Endodermal cell (in vitro differentiated cells): ENCODE data around the gene PHYKPL. TPM values are rescaled to one million over a fixed set of nuclear protein-coding genes. Genes with fewer than 3 reads are reported as not detected.

Experiments used
- DNase-seq: peaks from one replicate; pipeline ENCODE4 v3.0.0-alpha.2; 2017
- H3K27ac ChIP-seq: 2 replicates; pipeline ENCODE4 v1.5.1; 2013; ENCODE audit warnings: mild to moderate bottlenecking, low read depth, low read length, moderate library complexity
- H3K27me3 ChIP-seq: 2 replicates; pipeline ENCODE4 v1.6.1; 2013; ENCODE audit warnings: mild to moderate bottlenecking, low read length, moderate library complexity; ENCODE audit not compliant: insufficient read depth, control insufficient read depth, poor library complexity, severe bottlenecking
- H3K36me3 ChIP-seq: 2 replicates; pipeline ENCODE4 v1.7.0; 2013; ENCODE audit warnings: mild to moderate bottlenecking, low read length, moderate library complexity; ENCODE audit not compliant: control insufficient read depth, insufficient read depth
- H3K4me1 ChIP-seq: one replicate; pipeline ENCODE4 v1.7.0; 2013; ENCODE audit warnings: low read length; ENCODE audit not compliant: control insufficient read depth, insufficient read depth
- H3K4me3 ChIP-seq: 2 replicates; pipeline ENCODE4 v1.5.1; 2013; ENCODE audit warnings: mild to moderate bottlenecking, low read length, moderate library complexity
- H3K9ac ChIP-seq: 2 replicates; pipeline ENCODE4 v1.6.1; 2013; ENCODE audit warnings: mild to moderate bottlenecking, low read length, moderate library complexity; ENCODE audit not compliant: poor library complexity, severe bottlenecking; ENCODE audit errors: extremely low read depth
- H3K9me3 ChIP-seq: 2 replicates; pipeline ENCODE4 v1.6.1; 2013; ENCODE audit warnings: mild to moderate bottlenecking, low read length, moderate library complexity; ENCODE audit not compliant: control insufficient read depth
- H3K27ac Mint-ChIP-seq: 2 replicates; pipeline ENCODE4 v1.8.0; 2020; ENCODE audit warnings: mixed read lengths
- H3K27me3 Mint-ChIP-seq: 2 replicates; pipeline ENCODE4 v1.8.0; 2021; ENCODE audit warnings: mild to moderate bottlenecking, mixed read lengths; ENCODE audit not compliant: insufficient read depth
- H3K36me3 Mint-ChIP-seq: 2 replicates; pipeline ENCODE4 v1.8.0; 2020; ENCODE audit warnings: low read depth, mixed read lengths
- H3K4me1 Mint-ChIP-seq: 2 replicates; pipeline ENCODE4 v1.8.0; 2020; ENCODE audit warnings: mixed read lengths
- H3K4me3 Mint-ChIP-seq: 2 replicates; pipeline ENCODE4 v1.8.0; 2020; ENCODE audit warnings: mild to moderate bottlenecking, moderate library complexity, mixed read lengths
- H3K9me3 Mint-ChIP-seq: 2 replicates; pipeline ENCODE4 v1.8.0; 2020; ENCODE audit warnings: mild to moderate bottlenecking, mixed read lengths
- CTCF ChIP-seq: fragments of 200-600 bp; sonication (generic); conservative IDR thresholded peaks from 2 replicates; pipeline ENCODE4 v1.5.0; 2021; ENCODE audit warnings: antibody characterized with exemption, mild to moderate bottlenecking
- WGBS, 2 experiments: methylation state at CpG; one replicate each; pipeline versions ENCODE4 v1.1.5 to v1.1.7; 2013; ENCODE audit warnings: missing lambda C conversion rate in 2 of 2, mixed read lengths in 1 of 2; ENCODE audit not compliant: insufficient coverage in 1 of 2, insufficient read length in 1 of 2; 5-methylcytosine and 5-hydroxymethylcytosine counted together
- total RNA-seq, 2 donors: library from RNA; stranded (reverse); fragmentation: NEBNext Ultra II Directional in 1 of 2; extraction: Animal tissue kit (Norgen Biotek cat#: 25700) in 1 of 2; gene quantifications; 2 replicates in 1 of 2; 3 replicates in 1 of 2; pipeline ENCODE4 v1.2.1, GENCODE V29; 2021

The PHYKPL gene
- total RNA-seq, 2 donors from 2014 or later, result 59.9 to 82.5 TPM

- H3K36me3 ChIP-seq, result peaks cover 86% of the 10 kb centered on the region
- no peaks in the 10 kb centered on the region for H3K4me1 ChIP-seq
- Mint-ChIP-seq H3K9me3 (no peaks in the 10 kb centered on the region), H3K27ac (no peak overlapping the region), H3K27me3 (no peaks in the 10 kb centered on the region), H3K4me3 (no peak overlapping the region), H3K36me3 (peaks cover 77% of the 10 kb centered on the region), H3K4me1 (peaks cover 4% of the 10 kb centered on the region)
- no peak for TF ChIP-seq CTCF
- no peak for DNase-seq
- H3K9ac ChIP-seq, result no peak overlapping the region
- H3K27ac ChIP-seq, result no peak overlapping the region
- no peak overlapping the region for H3K4me3 ChIP-seq
- no peaks in the 10 kb centered on the region for H3K9me3 ChIP-seq
- 86 to 100% methylated on average over 1 to 3 of the region's 3 CpGs for WGBS, 2 experiments
- no peaks in the 10 kb centered on the region for H3K27me3 ChIP-seq
These were observed 15.8 kb downstream of the PHYKPL start for GRCh38 chr5:178216779-178217178.

GRCh38 chr5:178216088-178216534, 16.5 kb downstream of the PHYKPL start:
- Mint-ChIP-seq H3K27ac (no peak overlapping the region), H3K4me1 (peaks cover 4% of the 10 kb centered on the region), H3K36me3 (peaks cover 77% of the 10 kb centered on the region), H3K4me3 (no peak overlapping the region), H3K9me3 (no peaks in the 10 kb centered on the region), H3K27me3 (no peaks in the 10 kb centered on the region)
- Histone ChIP-seq H3K27ac (no peak overlapping the region), H3K9ac (no peak overlapping the region), H3K27me3 (no peaks in the 10 kb centered on the region), H3K4me3 (no peak overlapping the region), H3K36me3 (peaks cover 86% of the 10 kb centered on the region), H3K9me3 (no peaks in the 10 kb centered on the region), H3K4me1 (no peaks in the 10 kb centered on the region)
- DNase-seq, result no peak
- TF ChIP-seq CTCF, result no peak
- WGBS, 2 experiments, result 94 to 95% methylated on average over 3 to 5 of the region's 5 CpGs

- TF ChIP-seq CTCF, result no peak
- no peak overlapping the region for H3K9ac ChIP-seq
- no peaks in the 10 kb centered on the region for H3K9me3 ChIP-seq
- WGBS, 2 experiments, result 86 to 91% methylated on average over 6 to 13 of the region's 13 CpGs
- DNase-seq, result peak; percentile 55
- H3K27me3 Mint-ChIP-seq, result no peaks in the 10 kb centered on the region
- H3K36me3 ChIP-seq, result peaks cover 86% of the 10 kb centered on the region
- H3K4me1 ChIP-seq, result no peaks in the 10 kb centered on the region
- peaks cover 77% of the 10 kb centered on the region for H3K36me3 Mint-ChIP-seq
- no peak overlapping the region for H3K27ac ChIP-seq
- no peak overlapping the region for H3K4me3 ChIP-seq
- no peaks in the 10 kb centered on the region for H3K9me3 Mint-ChIP-seq
- H3K4me1 Mint-ChIP-seq, result peaks cover 4% of the 10 kb centered on the region
- H3K27me3 ChIP-seq, result no peaks in the 10 kb centered on the region
- no peak overlapping the region for H3K4me3 Mint-ChIP-seq
- H3K27ac Mint-ChIP-seq, result no peak overlapping the region
These were observed 17.2 kb downstream of the PHYKPL start for GRCh38 chr5:178215280-178216002.
